M059J (cell line): ENCODE measurements around the gene RNF186. TPM values are rescaled to one million over a fixed set of nuclear protein-coding genes. Genes with fewer than 3 reads are reported as not detected.

Source experiments
- DNase-seq: peaks from one replicate; pipeline ENCODE4 v3.0.0-alpha.2; 2012; ENCODE audit warnings: low read depth
- total RNA-seq: library from RNA; depleted of rRNA; stranded (reverse); fragments of >200 nt; shearing (Covaris generic); gene quantifications from 2 replicates; pipeline ENCODE4 v1.2.3, GENCODE V29; 2014

Gene RNF186
- total RNA-seq, 1 experiment from 2014 or later: not detected

DNA sequence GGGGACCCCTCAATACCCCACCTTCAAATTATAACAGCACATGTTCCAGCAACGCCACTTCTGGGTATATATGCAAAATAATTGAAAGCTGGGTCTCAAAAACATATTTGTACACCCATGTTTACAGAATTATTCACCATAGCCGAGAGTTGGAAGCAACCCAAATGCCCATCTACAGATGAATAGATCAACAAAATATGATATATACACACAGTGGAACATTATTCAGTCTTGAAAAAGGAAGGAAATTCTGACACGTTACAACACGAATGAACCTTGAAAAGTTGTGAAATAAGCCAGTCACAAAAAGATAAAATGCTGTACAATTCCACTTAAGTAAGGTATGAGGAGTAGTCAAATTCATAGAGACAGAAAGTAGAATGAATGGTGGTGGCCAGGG, 20.5 kb downstream of the RNF186 start:
- DNase-seq: no peak

- no peak for DNase-seq
Measured at GRCh38 chr1:19793360-19794046, 21.6 kb downstream of the RNF186 start.

DNA sequence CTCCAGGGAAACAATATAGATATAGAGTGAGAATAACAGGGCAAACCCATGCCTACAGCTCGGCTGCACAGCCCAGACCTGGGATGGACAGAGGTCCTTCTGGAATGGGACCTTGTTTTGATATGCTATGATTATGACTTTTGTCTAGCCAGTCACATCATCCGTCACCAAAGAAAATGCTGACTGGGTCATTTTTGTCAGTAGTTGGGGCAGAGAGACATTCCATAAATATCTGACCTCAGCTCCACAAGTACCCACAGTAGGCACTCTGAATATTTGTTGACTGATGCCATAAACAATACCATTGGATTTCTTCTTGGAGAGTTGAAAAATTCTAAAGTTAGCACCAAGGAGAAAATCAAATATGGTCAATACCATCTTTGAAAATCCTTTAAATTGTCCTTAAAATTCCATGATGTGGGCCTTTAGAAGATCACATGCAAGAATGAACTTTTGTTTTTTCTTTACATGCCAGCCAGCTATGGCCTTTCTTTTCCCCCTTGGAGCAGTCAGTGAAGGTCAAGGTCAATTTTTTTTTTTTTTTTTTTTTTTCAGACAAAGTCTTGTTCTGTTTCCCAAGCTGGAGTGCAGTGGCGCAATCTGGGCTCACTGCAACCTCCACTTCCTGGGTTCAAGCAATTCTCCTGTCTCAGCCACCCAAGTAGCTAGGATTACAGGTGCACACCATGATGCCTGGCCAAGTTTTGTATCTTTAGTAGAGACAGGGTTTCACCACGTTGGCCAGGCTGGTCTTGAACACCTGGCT, 22.7 kb downstream of the RNF186 start:
- DNase-seq: peak; percentile 31

GRCh38 chr1:19790061-19790975, 24.8 kb downstream of the RNF186 start:
- DNase-seq: peak; percentile 83

DNA sequence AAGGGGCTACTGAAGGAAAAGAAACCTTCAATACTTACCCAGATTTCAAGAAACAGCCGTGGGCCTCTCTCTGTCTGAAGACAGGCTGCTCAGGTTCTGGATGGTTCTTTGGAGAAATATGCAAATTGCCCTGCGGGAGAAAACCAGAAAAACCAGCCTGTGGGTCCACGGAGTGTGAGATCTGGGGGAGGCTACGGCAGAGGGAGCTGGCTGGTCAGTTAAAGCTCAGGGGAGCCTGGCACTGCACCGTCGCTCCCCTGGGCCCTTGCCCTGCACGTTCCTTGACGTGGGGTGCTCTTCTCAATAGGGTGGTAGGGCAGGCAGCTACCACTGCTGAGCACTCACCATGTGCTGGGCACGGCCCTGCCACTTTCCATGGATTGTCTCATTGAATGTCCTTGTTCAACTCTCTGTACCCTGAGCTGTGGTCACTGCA, 28.1 kb downstream of the RNF186 start:
- DNase-seq: no peak

GRCh38 chr1:19785660-19786059, 29.4 kb downstream of the RNF186 start:
- no peak for DNase-seq

GRCh38 chr1:19780267-19780877, 34.7 kb downstream of the RNF186 start:
- DNase-seq: no peak

GRCh38 chr1:19776933-19777332, 38.1 kb downstream of the RNF186 start:
- no peak for DNase-seq

DNA sequence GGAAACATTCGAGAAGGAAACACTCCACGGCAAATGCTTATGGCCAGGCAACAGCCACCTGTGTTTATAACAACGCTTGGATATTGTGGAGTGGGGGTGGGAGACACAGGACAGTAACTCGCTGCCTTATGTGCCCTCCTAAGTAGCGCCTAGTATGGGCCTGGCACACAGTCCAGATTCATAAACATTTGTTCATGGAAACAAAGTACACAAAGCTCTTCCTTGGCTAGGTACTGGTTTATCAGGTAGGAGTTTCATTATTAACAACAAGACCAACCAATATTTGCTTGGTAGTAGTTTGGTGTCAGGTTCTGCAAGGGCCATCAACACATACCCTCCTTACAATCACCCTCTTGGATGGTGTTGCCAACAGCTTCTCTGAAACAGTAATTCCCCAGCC, 38.8 kb downstream of the RNF186 start:
- DNase-seq: no peak

- no peak for DNase-seq
Measured at GRCh38 chr1:19775831-19776230, 39.3 kb downstream of the RNF186 start.

DNA sequence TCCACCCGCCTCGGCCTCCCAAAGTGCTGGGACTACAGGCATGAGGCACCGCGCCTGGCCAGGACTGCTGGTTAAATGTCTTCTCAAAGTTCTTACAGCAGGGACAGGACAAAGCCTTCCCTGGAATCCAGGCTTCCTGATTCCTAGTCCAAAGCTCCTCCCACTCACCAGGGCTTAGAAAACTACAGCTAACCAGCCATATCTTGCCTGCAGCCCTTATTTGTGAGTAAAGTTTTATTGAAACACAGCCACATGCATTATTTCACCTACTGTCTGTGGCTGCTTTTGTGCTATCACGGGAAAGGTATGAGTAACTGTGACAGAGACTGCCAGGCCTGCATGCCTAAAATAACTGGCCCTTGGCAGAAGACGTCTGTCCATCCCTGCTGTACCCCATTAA, 39.8 kb downstream of the RNF186 start:
- peak; percentile 62 for DNase-seq

DNA sequence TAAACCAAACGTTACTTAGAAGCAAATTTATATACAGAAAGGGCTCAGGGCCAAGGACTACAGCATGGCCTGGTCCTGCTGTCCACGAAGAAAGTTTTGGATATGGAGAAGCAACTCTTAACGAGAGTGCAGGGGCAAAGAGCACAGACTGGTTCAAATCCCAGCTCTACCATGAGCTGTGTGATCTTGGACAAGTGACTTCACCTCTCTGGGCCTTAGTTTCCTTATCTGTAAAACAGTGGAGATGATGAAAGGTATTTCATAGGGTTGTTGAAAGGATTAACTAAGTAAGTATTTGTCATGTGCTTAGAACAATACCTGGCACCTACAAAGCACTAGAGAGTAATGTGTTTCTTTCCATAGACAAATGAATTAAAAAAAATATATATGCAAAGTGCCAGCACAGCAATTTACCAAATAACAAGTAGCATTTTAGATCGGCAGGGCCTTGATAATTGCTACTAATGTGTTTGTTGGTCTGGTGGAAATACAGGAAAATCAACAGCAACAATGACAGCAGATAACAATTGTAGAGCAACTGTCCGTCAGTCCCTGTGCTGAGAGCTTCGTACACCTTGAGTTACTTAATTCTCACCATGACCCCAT, 40.8 kb downstream of the RNF186 start:
- DNase-seq: no peak

DNA sequence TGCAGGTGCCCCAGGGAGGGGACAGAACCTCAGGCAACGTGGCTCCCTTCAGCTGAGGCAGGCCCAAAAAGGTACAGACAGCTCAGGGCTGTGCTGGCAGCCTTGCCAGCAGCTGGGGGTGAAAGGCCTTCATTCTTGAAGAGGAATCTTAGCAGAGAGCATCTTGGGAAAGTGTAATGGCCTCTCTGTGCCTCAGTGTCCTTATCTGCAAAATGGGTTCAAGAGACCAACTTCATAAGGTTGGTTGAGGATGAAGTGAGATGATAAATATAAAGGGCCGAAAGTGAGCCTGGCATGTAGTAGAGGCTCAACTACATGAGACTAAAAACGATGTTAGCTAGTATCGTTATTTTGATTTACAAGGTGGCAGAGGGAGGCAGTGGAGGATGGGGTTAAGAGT, 41.6 kb downstream of the RNF186 start:
- DNase-seq: no peak

- DNase-seq: no peak
Measured at GRCh38 chr1:19772053-19772452, 43.0 kb downstream of the RNF186 start.

DNA sequence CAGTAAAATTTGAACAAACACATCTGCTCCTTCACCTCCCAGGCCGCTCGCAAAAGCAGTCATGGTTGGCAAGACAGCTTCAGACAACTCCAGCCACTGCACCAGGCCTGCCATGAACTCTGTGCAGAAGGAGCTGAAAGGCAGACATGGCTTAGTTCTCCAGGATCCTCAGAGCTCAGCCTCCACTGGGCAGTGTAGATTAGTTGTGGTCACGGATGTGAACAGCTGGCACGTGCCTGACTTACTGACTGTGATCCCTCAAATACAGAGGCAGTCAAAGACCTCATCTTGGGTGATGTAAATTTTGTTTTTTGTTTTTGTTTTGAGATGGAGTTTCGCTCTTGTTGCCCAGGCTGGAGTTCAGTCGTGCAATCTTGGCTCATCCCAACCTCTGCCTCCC, 43.7 kb downstream of the RNF186 start:
- no peak for DNase-seq

GRCh38 chr1:19770436-19771190, 44.5 kb downstream of the RNF186 start:
- DNase-seq: no peak

GRCh38 chr1:19769211-19769932, 45.7 kb downstream of the RNF186 start:
- DNase-seq: no peak

DNA sequence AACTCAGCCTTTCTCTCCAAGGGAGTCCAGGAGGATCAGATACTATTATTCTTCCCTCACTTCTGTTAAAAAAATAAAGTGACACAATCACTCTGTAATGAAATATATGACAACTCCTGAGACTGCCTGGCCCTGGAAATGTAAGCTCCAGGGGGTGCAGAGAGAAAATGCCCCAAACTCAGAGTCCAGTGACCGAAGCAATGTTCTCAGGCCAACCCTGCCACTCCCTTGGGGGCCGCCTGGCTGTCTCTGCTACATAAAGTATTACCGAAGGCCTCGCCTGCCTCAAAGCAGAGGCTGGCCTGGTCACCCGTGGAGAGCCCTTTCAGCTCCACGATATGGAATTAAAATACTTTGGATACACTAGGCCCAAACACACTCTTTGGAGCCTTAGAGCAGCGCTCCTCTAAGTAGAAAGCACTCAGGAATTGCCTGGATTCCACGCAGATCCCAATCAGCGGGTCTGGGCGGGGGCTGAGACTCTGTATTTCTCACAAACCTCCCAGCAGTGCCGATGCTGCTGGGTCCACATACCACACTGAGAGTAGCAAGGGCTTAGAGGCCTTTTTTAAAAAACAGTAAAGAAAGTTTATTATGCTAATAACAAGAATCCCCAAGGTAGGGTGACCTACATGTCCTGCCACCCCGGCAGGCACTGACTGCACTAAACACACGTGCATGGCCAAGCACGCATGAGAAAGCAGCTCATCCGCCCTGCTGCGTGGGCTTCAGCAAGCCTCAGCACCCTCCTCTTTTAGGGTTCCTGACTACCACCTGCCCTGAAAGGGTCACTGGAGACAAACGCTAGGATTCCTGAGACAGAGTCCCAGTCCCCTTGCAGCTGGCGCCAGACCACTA, 46.5 kb downstream of the RNF186 start:
- no peak for DNase-seq

DNA sequence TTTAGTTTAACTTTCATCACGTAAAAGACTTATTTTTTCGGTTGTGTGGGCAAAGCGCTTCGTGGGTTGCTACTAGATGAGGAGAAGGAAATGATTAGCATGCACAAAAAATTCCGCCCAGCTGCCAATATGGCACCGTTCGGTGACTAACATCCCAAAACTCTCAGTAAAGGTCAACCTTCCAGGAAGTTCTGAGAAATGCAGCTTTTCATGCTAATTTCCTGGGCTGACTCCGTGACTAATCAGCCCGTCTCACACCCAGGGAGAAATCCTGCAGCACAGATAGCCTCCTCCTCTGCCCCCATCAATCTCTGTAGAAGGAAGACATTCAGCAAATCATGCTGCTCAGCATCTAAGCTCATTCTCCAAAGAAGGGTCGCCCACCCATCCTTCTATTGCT, 49.5 kb downstream of the RNF186 start:
- DNase-seq: peak; percentile 98
